ENCODE data around the gene PFN3.

GRCh38 chr5:177367981-177368868, 32.2 kb downstream of the PFN3 start:
- TF ChIP-seq EP300 (IDR thresholded peaks at IDR 0.05) (no peak), POLR2AphosphoS5 (IDR thresholded peaks at IDR 0.05) (no peak), CTCF (IDR thresholded peaks at IDR 0.05) (no peak), POLR2A (IDR thresholded peaks at IDR 0.05) (no peak)

Data from sigmoid colon (tissue), 4 donors.